GM18909 (cell line): Measurements from ENCODE around the gene SYT8.
"Not testable (repeated sequence)": the region's sequence is repeated elsewhere in the genome, so short reads cannot be mapped to it uniquely, and the experiment has no call there.

Source experiments
- ATAC-seq: cut with Tn5 transposase; IDR thresholded peaks from one replicate; pipeline ENCODE4 v1.9.1; 2021; ENCODE audit warnings: mild to moderate bottlenecking; ENCODE audit not compliant: unreplicated experiment, poor library complexity

The SYT8 gene

DNA sequence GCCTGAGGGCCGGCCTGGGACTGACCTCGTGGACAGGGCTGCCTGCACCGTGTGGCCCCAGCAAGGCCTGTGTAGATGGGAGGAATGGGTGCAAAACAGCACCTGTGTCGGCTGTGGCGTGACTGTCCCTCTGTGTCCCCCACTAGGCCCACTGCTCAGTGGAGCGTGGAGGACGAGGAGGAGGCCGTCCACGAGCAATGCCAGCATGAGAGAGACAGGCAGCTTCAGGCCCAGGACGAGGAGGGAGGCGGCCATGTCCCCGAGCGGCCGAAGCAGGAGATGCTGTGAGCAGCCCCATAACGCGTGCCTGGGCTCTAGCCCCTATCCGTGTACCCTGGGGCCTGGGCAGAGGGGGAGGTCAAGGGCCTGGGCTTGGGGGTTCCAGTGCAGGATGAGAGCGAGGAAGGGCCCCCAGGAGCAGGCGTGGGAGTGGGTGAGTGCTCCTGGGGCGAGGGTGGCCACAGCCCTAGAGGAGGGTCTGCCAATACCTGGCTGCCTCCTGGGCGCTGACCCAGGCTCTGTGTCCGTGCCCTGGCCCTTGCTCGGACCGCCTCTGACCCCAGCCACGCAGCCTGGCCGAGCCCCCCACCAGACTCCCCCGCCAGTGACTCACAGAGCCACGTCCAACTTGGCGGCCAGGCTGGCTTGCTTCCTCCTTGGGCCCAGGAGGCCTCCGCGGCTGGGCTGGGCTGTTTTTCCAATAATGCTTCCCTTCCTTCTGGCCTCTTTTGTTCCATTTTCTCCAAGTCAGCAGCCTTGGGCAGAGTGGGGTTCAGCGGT lies 45.3 kb downstream of the SYT8 start:
- no peak for ATAC-seq

DNA sequence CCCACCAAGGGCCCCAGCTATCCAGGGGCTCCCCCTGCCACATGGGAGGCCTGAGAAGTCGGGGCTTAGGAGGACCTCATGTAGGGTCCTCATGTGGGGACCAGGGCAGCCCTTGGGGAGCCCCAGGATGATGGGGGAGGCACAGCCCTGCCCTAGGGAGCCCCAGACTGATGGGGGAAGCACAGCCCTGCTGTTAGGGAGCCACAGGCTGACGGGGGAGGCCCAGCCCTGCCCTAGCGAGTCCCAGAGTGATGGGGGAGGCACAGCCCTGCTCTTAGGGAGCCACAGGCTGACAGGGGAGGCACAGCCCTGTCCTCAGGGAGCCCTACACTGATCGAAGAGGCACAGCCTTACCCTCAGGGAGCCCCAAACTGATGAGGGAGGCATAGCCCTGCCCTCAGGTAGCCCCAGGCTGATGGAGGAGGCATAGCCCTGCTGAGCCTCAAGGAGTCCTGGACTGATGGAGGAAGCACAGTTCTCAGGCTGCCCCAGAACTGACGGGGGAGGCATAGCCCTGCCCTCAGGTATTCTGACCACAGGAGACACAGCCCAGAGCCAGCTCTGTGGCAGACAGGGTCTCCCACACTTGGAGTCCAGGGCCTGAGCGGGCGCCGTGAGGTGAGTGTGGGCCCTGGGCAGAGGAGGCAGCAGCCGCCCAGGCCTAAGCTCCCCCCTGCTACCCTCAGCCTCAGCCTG lies 46.1 kb downstream of the SYT8 start:
- no peak for ATAC-seq

DNA sequence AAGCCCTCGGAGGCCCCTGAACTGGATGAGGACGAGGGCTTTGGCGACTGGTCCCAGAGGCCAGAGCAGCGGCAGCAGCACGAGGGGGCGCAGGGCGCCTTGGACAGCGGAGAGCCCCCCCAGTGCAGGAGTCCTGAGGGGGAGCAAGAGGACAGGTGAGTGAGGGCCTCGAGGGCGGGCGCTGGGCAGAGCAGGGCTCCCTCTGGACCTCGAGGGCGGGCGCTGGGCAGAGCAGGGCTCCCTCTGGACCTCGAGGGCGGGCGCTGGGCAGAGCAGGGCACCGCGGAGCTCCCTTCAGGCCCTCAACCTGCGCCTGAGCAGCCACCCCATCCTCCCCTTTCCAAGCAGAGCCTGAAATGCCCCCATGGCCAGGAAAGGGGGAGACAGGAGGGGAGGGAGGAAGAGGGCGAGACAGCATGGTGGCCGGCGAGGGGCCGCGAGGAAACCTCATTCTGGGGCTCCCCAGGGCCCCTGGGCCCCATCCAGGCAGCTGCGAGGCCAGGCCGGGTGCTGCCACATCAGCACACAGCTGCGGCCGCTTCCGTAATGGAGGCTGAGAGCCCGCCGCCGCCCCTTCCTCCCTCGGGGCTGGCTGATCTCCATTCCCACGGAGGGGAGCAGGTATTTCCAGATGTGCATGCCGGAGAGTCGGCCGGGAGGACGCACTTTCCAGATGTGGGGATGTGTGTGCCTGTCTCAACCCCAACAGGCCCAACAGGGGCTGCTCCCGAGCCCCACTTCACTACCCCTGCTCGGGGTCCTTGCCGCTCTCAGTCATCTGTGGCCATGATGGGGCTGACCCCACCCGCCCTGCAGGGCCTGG lies 46.9 kb downstream of the SYT8 start:
- ATAC-seq = no peak

- ATAC-seq = peak; percentile 58
These were observed 47.8 kb downstream of the SYT8 start for GRCh38 chr11:1882265-1883238.

DNA sequence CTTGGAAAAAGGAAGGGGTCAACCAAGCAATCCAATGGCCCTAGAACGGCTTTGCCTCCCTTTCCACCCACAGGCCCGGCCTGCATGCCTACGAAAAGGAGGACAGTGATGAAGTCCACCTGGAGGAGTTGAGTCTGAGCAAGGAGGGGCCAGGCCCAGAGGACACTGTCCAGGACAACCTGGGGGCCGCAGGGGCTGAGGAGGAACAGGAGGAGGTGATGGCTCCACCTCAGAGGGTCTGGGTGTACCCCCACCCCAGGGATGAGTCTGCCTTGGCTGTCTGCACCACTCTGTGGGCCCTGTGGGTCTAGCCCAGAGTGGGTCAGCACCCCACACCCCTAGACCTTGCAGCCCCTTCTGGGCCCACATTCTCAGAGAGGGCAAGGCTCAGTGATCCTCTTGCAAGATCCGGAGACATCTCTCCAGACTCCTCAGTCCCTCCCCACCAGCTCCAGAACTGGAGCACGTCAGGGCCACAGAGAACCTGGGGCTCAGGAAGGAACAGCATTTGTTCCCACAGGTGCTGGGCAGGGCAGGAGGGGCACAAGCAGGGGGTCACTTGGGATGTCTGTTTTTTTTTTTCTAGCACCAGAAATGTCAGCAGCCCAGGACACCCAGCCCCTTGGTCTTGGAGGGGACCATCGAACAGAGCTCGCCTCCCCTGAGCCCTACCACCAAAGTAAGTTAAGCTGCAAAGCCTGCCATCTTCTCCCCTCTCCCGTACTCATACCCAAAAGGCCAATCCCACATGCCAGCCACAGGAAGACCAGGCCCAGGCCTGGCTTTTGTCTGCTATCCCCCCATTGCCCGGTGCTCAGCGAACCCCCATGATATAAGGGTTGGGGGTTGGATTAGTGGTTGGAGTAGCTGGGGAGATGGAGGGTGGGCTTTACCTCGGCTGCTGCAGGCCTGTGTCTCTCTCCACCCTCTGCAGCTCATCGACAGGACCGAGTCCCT lies 48.8 kb downstream of the SYT8 start:
- no peak for ATAC-seq

DNA sequence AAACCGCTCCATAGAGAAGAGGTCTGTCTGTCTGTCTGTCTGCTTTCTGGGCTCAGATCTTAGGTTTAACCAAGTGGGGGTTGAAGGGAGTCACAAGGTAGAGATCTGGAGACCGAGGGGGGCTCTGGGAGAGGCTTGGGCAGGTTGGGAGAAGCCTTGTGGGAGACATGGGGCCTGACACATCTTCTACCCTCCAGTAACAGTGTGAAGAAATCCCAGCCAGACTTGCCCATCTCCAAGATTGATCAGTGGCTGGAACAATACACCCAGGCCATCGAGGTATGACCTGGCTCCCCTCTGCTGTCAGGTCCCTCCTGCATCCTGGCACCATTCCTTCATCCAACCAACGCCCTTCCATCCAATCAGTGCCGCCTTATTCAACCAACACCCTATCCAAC lies 49.5 kb downstream of the SYT8 start:
- ATAC-seq = no peak

- ATAC-seq = not testable (repeated sequence)
These were observed 51.8 kb downstream of the SYT8 start for GRCh38 chr11:1886551-1886950.
